HCT116 (cell line): ENCODE data around the gene DENND5A.

Experiments used
- POLR2A ChIP-seq: IDR thresholded peaks from 2 replicates; pipeline ENCODE4 v1.7.0; 2011; ENCODE audit warnings: borderline replicate concordance; ENCODE audit not compliant: insufficient read depth, insufficient read length; ENCODE audit errors: extremely low read depth
- POLR2AphosphoS5 ChIP-seq: IDR thresholded peaks from 2 replicates; pipeline ENCODE4 v1.6.1; 2011; ENCODE audit warnings: mild to moderate bottlenecking, low read depth, low read length, moderate library complexity
- ZNF274 ChIP-seq: fragments of 200-500 bp; sonication (Bioruptor generic); IDR thresholded peaks from 2 replicates; pipeline ENCODE4 v1.6.1; 2014; ENCODE audit warnings: mild to moderate bottlenecking, low read depth, low read length, inconsistent platforms
- TF ChIP-seq, protein P1 (sequence below), 3 experiments: fragments of 200-600 bp in 1 of 3; sonication (generic) in 1 of 3; IDR thresholded peaks in 2 of 3; conservative IDR thresholded peaks in 1 of 3; 2 replicates each; pipeline ENCODE4 v1.5.1; 2012 to 2017; ENCODE audit warnings: low read depth in 2 of 3, low read length in 2 of 3, antibody characterized with exemption in 1 of 3, borderline replicate concordance in 1 of 3, control low read depth in 1 of 3, mild to moderate bottlenecking in 1 of 3, mixed read lengths in 1 of 3, mixed run types in 1 of 3, moderate library complexity in 1 of 3; ENCODE audit not compliant: insufficient read depth in 1 of 3

DNA sequence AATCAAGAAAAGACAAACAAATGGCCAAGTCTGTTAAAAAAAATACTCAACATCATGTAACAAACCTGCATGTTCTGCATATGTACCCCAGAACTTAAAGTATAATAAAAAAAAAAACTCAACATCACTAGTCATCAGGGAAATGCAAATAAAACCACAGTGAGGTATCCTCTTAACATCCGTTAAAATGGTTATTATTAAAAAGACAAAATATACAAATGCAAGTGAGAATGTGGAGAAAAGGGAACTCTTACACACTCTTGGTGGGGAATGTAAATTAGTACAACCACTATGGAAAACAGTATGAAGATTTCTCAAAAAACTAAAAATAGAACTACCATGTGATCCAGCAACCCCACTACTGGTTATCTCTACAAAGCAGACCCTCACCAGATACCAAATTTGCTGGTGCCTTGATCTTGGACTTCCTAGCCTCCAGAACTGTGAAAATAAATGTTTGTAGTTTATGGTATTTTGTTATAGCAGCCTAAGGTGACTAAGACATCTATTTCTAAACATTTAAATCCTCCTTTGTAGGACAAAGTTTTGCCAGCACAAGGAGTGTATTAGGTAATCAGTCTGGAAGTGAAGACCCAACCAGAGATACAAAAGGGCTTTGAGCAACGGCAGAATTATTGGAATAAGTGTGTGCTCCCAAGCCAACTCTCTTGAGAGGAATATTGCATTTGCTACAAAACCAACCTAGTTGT is 141.4 kb downstream of the DENND5A start:
- TF ChIP-seq ZNF274 (no peak), POLR2AphosphoS5 (no peak), POLR2A (no peak)
- TF ChIP-seq, protein P1, sequence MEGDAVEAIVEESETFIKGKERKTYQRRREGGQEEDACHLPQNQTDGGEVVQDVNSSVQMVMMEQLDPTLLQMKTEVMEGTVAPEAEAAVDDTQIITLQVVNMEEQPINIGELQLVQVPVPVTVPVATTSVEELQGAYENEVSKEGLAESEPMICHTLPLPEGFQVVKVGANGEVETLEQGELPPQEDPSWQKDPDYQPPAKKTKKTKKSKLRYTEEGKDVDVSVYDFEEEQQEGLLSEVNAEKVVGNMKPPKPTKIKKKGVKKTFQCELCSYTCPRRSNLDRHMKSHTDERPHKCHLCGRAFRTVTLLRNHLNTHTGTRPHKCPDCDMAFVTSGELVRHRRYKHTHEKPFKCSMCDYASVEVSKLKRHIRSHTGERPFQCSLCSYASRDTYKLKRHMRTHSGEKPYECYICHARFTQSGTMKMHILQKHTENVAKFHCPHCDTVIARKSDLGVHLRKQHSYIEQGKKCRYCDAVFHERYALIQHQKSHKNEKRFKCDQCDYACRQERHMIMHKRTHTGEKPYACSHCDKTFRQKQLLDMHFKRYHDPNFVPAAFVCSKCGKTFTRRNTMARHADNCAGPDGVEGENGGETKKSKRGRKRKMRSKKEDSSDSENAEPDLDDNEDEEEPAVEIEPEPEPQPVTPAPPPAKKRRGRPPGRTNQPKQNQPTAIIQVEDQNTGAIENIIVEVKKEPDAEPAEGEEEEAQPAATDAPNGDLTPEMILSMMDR (IDR thresholded peaks at IDR 0.05 in 2 of 3, conservative IDR thresholded peaks at IDR 0.05 in 1 of 3; ENCODE audit: borderline replicate concordance in 1 of 3, insufficient read depth in 1 of 3, low read depth in 2 of 3, low read length in 2 of 3), result no peak
